HepG2 (cell line): Measurements from ENCODE around the gene MMP17.

ENCODE experiments used
- BCL6 ChIP-seq: IDR thresholded peaks from 2 replicates; pipeline ENCODE4 v1.6.1; 2016; ENCODE audit warnings: missing genetic modification reagents, missing compliant biosample characterization
- EP300 ChIP-seq, 3 experiments: sonication (generic) in 1 of 3; formaldehyde crosslinking in 1 of 3; IDR thresholded peaks; 2 replicates each; pipeline versions ENCODE4 v1.5.1 to v1.6.1; 2011 to 2020; ENCODE audit warnings: low read depth in 2 of 3, low read length in 2 of 3, borderline replicate concordance in 1 of 3, improper control_type of control experiment in 1 of 3, mild to moderate bottlenecking in 1 of 3, missing genetic modification reagents in 1 of 3, moderate library complexity in 1 of 3
- GATA4 ChIP-seq: sonication (generic); IDR thresholded peaks from 2 replicates; pipeline ENCODE4 v1.6.1; 2016; ENCODE audit warnings: antibody characterized with exemption, low read depth, borderline replicate concordance
- MAFF ChIP-seq: IDR thresholded peaks from 2 replicates; pipeline ENCODE4 v1.6.1; 2011; ENCODE audit warnings: low read depth, low read length, improper control_type of control experiment
- NFYB ChIP-seq: sonication (generic); formaldehyde crosslinking; IDR thresholded peaks from 2 replicates; pipeline ENCODE4 v1.4.0; 2020; ENCODE audit warnings: missing genetic modification reagents
- SRSF9 ChIP-seq: fragments of 200-400 bp; formaldehyde crosslinking; IDR thresholded peaks from 2 replicates; pipeline ENCODE4 v1.6.1; 2018; ENCODE audit warnings: borderline replicate concordance, mild to moderate bottlenecking, low read depth, low read length; ENCODE audit not compliant: insufficient read depth, poor library complexity, severe bottlenecking
- ZMAT3 ChIP-seq: sonication (generic); formaldehyde crosslinking; conservative IDR thresholded peaks from 2 replicates; pipeline ENCODE4 v1.7.0; 2021; ENCODE audit warnings: missing genetic modification reagents
- ZNF326 ChIP-seq: sonication (generic); formaldehyde crosslinking; IDR thresholded peaks from 2 replicates; pipeline ENCODE4 v1.4.0; 2020; ENCODE audit warnings: missing genetic modification reagents, borderline replicate concordance
- ZNF605 ChIP-seq: sonication (generic); formaldehyde crosslinking; IDR thresholded peaks from 2 replicates; pipeline ENCODE4 v1.8.0; 2022; ENCODE audit warnings: mild to moderate bottlenecking, missing genetic modification reagents
- TF ChIP-seq, protein P1 (sequence below): sonication (generic); formaldehyde crosslinking; IDR thresholded peaks from 2 replicates; pipeline ENCODE4 v1.5.0; 2020; ENCODE audit warnings: mild to moderate bottlenecking, missing genetic modification reagents, moderate library complexity
- TF ChIP-seq, protein P2 (sequence below): IDR thresholded peaks from 2 replicates; pipeline ENCODE4 v1.6.1; 2016; ENCODE audit warnings: missing biosample characterization, missing genetic modification reagents, low read depth
- TF ChIP-seq, protein P3 (sequence below): sonication (generic); formaldehyde crosslinking; IDR thresholded peaks from 2 replicates; pipeline ENCODE4 v1.4.0; 2020; ENCODE audit warnings: missing genetic modification reagents, borderline replicate concordance
- TF ChIP-seq, protein P4 (sequence below): sonication (generic); formaldehyde crosslinking; IDR thresholded peaks from 2 replicates; pipeline ENCODE4 v1.4.0; 2020; ENCODE audit warnings: mild to moderate bottlenecking, low read depth, missing genetic modification reagents

DNA sequence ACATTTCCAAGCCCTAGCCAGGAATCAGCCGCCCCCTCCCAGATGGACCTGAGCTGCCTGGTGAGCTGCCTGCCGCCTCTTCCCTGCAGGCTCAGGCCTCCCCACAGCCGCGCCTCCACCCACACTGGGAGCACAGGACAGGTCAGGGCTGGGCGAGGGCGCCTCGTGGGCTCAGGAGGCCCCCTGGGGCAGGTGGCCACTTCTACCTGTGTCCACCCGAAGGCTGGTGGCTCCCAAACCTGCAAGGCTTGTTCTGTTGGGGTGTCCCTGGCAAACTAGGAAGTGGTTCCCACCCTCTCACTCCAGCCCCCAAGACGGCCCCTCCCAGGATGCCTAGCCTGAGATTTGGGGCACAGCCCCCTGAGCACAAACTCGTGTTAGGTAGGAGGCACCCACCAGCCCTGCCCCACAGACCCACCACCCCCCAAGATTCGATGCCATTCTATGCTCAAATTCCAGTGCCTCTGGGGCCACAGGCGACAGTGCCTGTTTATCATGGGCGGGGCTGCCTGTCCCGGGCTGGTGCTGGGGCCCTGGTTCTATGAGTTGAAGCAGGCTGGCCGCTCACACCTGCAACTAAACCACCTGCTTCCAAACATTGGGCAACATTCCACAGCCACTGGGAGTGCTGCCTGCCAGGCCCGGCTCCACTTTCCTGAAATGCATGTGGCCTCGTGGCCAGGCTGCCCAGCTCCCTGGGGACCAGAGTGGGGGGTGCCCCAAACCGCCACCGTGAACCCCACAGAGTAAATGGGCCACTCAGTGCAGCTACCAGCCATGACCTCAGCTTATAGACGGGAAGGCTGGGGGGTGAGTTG lies 6.8 kb downstream of the MMP17 start:
- TF ChIP-seq EP300 (IDR thresholded peaks at IDR 0.05; ENCODE audit: low read depth in 2 of 2, low read length in 2 of 2), result no peak
- no peak for TF ChIP-seq EP300 (CRISPR knock-in tag; IDR thresholded peaks at IDR 0.05; ENCODE audit: borderline replicate concordance)
- TF ChIP-seq, protein P1, sequence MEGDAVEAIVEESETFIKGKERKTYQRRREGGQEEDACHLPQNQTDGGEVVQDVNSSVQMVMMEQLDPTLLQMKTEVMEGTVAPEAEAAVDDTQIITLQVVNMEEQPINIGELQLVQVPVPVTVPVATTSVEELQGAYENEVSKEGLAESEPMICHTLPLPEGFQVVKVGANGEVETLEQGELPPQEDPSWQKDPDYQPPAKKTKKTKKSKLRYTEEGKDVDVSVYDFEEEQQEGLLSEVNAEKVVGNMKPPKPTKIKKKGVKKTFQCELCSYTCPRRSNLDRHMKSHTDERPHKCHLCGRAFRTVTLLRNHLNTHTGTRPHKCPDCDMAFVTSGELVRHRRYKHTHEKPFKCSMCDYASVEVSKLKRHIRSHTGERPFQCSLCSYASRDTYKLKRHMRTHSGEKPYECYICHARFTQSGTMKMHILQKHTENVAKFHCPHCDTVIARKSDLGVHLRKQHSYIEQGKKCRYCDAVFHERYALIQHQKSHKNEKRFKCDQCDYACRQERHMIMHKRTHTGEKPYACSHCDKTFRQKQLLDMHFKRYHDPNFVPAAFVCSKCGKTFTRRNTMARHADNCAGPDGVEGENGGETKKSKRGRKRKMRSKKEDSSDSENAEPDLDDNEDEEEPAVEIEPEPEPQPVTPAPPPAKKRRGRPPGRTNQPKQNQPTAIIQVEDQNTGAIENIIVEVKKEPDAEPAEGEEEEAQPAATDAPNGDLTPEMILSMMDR (CRISPR knock-in tag), result no peak
- no peak for TF ChIP-seq BCL6 (CRISPR knock-in tag)
- TF ChIP-seq ZNF605, result no peak
- no peak for TF ChIP-seq ZNF326
- TF ChIP-seq, protein P2, sequence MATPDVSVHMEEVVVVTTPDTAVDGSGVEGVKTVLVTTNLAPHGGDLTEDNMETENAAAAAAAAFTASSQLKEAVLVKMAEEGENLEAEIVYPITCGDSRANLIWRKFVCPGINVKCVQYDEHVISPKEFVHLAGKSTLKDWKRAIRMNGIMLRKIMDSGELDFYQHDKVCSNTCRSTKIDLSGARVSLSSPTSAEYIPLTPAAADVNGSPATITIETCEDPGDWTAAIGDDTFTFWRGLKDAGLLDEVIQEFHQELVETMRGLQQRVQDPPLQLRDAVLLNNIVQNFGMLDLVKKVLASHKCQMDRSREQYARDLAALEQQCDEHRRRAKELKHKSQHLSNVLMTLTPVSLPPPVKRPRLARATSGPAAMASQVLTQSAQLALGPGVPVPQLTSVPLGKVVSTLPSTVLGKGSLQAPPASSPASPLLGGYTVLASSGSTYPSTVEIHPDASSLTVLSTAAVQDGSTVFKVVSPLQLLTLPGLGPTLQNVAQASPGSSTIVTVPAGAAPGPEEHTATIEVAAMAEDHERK, result no peak
- TF ChIP-seq, protein P3, sequence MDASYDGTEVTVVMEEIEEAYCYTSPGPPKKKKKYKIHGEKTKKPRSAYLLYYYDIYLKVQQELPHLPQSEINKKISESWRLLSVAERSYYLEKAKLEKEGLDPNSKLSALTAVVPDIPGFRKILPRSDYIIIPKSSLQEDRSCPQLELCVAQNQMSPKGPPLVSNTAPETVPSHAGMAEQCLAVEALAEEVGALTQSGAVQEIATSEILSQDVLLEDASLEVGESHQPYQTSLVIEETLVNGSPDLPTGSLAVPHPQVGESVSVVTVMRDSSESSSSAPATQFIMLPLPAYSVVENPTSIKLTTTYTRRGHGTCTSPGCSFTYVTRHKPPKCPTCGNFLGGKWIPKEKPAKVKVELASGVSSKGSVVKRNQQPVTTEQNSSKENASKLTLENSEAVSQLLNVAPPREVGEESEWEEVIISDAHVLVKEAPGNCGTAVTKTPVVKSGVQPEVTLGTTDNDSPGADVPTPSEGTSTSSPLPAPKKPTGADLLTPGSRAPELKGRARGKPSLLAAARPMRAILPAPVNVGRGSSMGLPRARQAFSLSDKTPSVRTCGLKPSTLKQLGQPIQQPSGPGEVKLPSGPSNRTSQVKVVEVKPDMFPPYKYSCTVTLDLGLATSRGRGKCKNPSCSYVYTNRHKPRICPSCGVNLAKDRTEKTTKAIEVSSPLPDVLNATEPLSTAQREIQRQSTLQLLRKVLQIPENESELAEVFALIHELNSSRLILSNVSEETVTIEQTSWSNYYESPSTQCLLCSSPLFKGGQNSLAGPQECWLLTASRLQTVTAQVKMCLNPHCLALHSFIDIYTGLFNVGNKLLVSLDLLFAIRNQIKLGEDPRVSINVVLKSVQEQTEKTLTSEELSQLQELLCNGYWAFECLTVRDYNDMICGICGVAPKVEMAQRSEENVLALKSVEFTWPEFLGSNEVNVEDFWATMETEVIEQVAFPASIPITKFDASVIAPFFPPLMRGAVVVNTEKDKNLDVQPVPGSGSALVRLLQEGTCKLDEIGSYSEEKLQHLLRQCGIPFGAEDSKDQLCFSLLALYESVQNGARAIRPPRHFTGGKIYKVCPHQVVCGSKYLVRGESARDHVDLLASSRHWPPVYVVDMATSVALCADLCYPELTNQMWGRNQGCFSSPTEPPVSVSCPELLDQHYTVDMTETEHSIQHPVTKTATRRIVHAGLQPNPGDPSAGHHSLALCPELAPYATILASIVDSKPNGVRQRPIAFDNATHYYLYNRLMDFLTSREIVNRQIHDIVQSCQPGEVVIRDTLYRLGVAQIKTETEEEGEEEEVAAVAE, result no peak
- TF ChIP-seq SRSF9, result no peak
- TF ChIP-seq NFYB, result no peak
- no peak for TF ChIP-seq MAFF
- TF ChIP-seq GATA4, result no peak
- TF ChIP-seq, protein P4, sequence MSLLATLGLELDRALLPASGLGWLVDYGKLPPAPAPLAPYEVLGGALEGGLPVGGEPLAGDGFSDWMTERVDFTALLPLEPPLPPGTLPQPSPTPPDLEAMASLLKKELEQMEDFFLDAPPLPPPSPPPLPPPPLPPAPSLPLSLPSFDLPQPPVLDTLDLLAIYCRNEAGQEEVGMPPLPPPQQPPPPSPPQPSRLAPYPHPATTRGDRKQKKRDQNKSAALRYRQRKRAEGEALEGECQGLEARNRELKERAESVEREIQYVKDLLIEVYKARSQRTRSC, result no peak
- no peak for TF ChIP-seq ZMAT3 (CRISPR knock-in tag)
